GM13977 (cell line): Measurements from ENCODE around the gene ZACN.
A peak's percentile ranks its signal among the peaks of the same experiment; 100 is the strongest.

Experiments
- DNase-seq: peaks from one replicate; pipeline ENCODE4 v3.0.0; 2012; ENCODE audit warnings: low spot score
- CTCF ChIP-seq: IDR thresholded peaks from 2 replicates; pipeline ENCODE4 v1.5.1; 2012; ENCODE audit warnings: mild to moderate bottlenecking, control low read depth; ENCODE audit not compliant: insufficient read depth; ENCODE audit errors: extremely low read depth, missing control alignments
- in situ Hi-C: fragments of 300-500 bp; cut with MboI; formaldehyde crosslinking; loops from one replicate; pipeline ENCODE4 v1.12.0; 2022; ENCODE audit warnings: low sequenced_read_pairs, low pct_unique_long_range_greater_than_20kb, mixed read lengths, inconsistent platforms; ENCODE audit not compliant: unreplicated experiment

Gene ZACN

GRCh38 chr17:76097716-76098295 is 18.8 kb downstream of the ZACN start:
- no peak for DNase-seq
- in situ Hi-C loops = no loop called here
- no peak for TF ChIP-seq CTCF

GRCh38 chr17:76102944-76103273 is 23.9 kb downstream of the ZACN start:
- in situ Hi-C loops = no loop called here
- no peak for TF ChIP-seq CTCF
- DNase-seq = no peak

GRCh38 chr17:76103274-76104139 is 24.5 kb downstream of the ZACN start, which contains the start of gene EXOC7:
EXOC7 (minus strand) TSS chr17:76103787; CDS start chr17:76103692, 95 bp downstream.
- TF ChIP-seq CTCF = no peak
- in situ Hi-C loops = no loop called here
- DNase-seq = peak; percentile 97

GRCh38 chr17:76104140-76104895 is 25.3 kb downstream of the ZACN start:
- DNase-seq = no peak
- in situ Hi-C loops = no loop called here
- TF ChIP-seq CTCF = no peak

GRCh38 chr17:76104896-76105231 is 25.9 kb downstream of the ZACN start:
- TF ChIP-seq CTCF = no peak
- in situ Hi-C loops = no loop called here
- DNase-seq = no peak

GRCh38 chr17:76106703-76107102 is 27.7 kb downstream of the ZACN start:
- in situ Hi-C loops = no loop called here
- no peak for DNase-seq
- no peak for TF ChIP-seq CTCF
